GM18909 (cell line): ENCODE results near the gene CCDC43.
"Not testable (repeated sequence)": the region's sequence is repeated elsewhere in the genome, so short reads cannot be mapped to it uniquely, and the experiment has no call there.

Experiments
- ATAC-seq: cut with Tn5 transposase; IDR thresholded peaks from one replicate; pipeline ENCODE4 v1.9.1; 2021; ENCODE audit warnings: mild to moderate bottlenecking; ENCODE audit not compliant: unreplicated experiment, poor library complexity

CCDC43 gene, protein sequence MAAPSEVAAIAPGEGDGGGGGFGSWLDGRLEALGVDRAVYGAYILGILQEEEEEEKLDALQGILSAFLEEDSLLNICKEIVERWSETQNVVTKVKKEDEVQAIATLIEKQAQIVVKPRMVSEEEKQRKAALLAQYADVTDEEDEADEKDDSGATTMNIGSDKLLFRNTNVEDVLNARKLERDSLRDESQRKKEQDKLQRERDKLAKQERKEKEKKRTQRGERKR

DNA sequence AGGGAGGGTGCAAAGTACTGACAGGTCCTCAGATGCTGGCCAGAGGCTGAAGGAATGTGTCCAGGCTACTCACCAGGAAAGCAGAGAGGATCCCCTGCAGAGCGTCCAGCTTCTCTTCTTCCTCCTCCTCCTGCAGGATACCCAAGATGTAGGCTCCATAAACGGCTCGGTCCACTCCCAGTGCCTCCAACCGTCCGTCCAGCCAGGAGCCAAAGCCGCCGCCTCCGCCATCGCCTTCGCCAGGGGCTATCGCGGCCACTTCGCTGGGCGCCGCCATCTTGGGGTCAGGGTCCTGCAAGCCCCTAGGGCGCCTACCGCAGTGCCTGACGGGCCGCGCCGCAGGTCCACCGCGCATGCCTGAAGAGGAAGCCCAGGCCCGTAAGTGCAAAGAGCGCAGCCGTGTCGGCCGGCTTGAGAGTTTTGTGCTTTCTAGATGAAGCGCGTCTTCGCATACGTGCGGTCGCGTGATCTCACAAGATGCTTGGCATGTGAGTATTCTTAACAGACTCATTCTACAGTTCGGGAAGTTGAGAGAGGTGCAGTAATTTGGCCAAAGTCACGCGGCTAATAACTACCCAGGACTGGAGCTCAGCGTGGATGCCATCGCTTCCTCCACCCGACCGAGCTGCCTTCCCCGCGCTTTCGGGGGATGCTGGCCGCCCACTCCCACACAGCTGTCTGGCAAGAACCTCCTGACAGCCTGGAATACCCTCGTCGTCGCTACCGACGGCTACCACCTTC lies at the start of gene CCDC43:
Gene CCDC43 (minus strand): TSS at position 300 of the 741 bp plus-strand sequence. CDS start 23 bp downstream, at position 277.
- peak; percentile 81 for ATAC-seq

DNA sequence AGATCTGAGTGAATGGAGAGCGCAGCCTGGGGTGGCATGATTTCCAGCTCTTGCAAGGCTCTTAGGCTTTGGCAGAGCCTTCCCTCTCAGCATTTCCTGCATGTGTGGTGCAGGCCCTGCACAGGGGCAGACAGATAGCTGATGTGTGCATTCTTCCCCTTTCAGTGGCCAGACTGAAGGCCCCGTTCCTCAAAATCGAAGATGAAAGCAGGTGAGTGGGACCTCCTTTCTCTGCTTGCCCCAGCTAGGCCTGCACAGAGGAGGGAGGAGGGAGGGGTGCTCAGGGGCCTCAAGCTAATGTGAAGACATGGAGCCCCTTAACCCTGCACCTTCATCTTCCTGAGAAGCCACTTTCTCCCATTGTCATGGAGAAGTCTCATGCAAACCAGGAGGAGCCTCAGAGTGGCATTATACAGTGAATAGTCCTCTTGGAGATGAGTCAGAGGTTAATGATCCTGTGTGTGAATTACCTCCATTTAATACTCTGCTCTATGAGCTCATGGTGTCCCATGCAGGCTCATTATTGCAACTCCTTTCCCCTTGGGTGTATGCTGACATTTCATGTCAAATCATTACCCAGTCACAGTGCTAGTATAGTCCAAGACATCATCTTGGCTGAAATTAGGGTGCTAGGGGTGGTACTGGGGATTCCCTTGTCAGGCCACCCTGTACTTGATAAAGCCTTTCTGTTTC lies 48.8 kb upstream of the CCDC43 start:
- no peak for ATAC-seq

- no peak for ATAC-seq
These were observed 47.1 kb upstream of the CCDC43 start for GRCh38 chr17:44736551-44737240.

GRCh38 chr17:44734272-44734671 lies 44.7 kb upstream of the CCDC43 start:
- no peak for ATAC-seq

DNA sequence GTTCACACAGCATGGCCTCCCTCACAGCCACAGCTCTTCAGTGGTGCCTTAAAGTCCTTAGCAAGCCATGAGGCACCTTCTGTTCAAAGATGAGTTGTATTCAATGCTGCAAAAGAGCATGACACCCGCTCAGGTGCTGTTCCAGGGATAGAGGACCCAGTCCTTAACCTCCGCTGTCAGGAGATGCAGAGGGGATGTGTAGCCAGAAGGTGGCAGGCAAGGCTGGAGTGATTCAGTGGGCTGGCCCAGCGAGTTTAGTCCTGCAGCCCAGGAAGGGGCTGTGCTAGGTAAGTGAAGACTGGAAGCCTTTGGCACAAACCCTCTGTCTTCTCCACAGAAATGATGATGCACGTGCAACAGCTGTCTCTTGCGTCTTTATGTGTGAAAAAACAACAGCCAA lies 44.2 kb upstream of the CCDC43 start:
- no peak for ATAC-seq

- not testable (repeated sequence) for ATAC-seq
These were observed 36.5 kb upstream of the CCDC43 start for GRCh38 chr17:44726121-44726520.

- no peak for ATAC-seq
These were observed 32.7 kb upstream of the CCDC43 start for GRCh38 chr17:44722254-44722653.

DNA sequence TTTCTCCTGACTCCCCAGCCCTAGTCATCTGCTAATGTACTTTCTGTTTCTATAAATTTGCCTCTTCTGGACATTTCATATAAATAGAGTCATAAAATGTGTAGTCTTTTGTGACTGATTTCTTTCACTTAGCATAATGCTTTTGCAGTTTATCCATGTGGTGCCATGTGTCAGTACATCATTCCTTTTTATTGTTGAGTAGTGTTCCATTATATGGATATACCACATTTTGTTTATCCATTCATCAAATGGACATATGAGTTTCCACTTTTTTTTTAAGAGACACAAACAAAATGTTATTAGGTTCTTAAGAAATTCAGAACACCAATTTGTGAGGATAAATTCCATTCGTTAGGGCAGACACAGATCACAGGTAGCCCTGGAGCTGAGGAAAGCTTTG lies 29.9 kb upstream of the CCDC43 start:
- no peak for ATAC-seq

DNA sequence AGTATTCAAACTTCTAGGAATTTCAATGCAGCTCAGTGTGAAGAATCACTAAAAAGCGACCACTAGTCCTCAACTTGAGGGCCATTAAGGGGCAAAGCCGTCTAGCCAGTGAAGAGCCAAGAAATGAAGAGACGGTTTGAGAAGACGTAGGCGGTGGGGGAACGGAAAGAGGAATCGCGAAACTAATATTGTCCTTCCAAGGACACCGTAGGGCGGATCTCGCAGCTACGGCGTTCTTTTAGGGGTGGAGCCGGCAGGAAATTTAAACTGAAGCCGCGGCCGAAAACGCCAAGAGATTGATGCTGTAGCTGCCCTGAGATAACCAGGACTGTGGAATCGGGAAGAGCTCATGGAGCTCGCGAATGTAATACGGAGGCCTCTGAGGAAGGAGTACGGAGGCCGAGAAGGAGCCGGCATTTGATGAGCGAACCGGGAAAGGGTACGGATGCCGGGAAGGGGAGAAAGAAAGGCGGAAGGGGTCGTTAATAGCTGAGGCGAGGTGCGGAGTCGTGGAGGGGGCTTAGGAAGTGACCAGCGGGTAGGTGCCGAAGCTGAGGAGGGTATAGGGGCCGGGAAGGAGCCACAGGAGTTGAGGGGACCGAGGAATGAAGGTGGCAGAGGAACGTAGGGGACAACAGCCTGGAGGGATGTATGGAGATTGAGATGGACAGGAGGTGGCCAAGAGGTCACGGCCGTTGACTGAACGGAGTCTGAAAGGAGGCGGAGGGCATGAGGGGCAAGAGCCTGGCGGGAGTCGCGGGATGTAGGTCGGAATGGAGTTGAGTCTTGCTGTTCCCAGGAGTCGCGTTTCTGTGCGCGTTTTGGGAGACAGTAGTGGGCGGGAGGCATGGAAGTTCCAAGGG lies 19.1 kb upstream of the CCDC43 start, which contains the start of gene DBF4B:
Gene DBF4B (plus strand): TSS at position 265 of the 863 bp plus-strand sequence. CDS start 156 bp downstream, at position 421.
- ATAC-seq, result peak; percentile 54

DNA sequence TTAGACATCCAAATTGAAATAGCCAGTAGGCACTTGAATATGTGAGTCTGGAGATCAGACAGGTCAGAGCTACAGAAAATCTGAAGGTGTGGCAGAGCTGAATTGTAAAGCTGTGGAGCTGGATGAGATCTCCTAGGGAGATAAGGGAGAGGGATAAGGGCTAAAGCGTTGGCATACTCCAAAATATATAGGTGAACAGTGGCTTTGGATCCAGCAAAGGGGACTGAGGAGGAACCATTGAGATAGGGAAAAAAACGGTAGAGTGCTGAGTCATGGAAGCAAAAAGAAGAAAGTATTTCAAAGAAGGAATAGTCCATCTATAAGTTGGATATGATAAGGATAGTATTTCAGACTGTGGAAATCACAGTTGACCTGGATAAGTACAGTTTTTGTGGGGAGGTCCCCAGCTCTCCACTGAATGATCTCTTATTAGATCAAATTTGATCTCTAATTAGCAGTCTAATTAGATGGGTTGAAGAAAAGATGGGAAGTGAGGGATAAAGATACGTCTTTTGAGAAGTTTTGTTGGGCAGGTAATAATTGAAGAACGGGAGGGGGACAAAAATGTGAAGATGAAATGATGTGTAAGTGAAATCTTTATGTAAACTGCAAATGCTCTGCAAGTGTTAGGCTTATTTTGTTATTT lies 18.3 kb upstream of the CCDC43 start:
- no peak for ATAC-seq

GRCh38 chr17:44700288-44700687 lies 10.7 kb upstream of the CCDC43 start:
- ATAC-seq, result not testable (repeated sequence)

DNA sequence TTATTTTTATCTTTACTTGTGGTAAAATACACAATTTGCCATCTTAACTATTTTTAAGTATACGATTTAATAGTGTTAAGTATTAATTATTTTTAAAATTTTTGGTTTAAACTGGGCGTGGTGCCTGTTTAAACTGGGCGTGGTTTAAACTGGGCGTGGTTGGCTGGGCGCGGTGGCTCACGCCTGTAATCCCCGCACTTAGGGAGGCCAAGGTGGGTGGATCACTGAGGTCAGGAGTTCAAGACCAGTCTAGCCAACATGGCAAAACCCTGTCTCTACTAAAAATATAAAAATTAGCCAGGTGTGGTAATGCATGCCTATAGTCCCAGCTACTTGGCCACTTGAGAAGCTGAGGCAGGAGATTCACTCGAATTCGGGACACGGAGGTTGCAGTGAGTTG lies 4.0 kb upstream of the CCDC43 start:
- no peak for ATAC-seq

- not testable (repeated sequence) for ATAC-seq
These were observed 1.2 kb upstream of the CCDC43 start for GRCh38 chr17:44690746-44691306.

DNA sequence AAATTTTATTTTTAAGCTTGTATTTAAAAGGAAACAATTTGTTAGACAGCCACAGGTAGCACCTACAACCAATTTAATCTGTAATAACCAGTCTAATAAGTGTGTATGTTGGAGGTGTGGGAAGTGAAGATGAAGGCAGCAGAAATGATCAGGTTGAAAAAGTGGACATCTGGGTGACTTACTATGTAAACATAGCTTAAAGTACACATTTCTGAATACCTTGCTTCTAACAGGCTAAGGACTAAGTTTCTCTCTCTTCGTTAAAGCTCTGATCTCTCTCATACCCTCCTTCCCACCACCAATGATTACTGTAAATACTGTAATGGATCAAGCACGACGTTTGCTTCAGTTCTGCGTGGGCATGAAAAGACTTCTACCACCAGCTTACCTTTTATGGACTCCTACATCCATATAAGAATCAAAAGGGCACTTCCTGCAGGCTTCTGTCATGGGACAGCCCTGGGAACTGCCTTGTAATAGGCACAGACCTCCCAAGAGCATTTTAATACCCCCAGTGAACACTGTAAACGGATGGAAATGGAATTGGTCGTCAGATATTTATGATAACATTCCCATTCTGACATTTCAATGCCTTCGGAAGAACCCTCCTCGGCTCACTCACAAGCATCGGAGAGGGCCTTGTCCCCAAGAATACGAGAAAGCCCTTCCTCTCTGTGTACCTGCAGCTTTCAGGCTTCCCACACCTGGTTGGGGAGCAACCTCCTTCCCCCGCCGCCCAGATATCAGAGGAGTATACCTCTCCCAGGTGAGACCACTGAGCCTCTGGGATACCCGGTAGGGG lies 700 bp downstream of the CCDC43 start:
- ATAC-seq, result no peak

DNA sequence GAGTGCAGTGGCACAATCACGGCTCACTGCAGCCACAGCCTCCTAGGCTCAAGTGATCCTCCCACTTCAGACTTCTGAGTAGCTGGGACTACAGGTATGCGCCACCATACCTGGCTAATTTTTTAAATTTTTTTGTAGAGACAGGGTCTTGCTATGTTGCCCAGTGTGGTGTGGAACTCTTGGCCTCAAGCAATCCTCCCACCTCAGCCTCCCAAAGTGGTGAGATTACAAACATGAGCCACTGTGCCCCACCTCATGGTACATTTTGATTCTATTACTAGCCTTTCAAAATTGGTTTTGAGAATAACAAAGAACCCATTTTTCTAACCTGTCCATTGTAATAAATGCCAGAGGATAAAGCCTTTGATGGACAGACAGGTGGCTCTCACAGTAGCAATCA lies 1.4 kb downstream of the CCDC43 start:
- no peak for ATAC-seq

- ATAC-seq, result no peak
These were observed 1.8 kb downstream of the CCDC43 start for GRCh38 chr17:44687756-44688155.

DNA sequence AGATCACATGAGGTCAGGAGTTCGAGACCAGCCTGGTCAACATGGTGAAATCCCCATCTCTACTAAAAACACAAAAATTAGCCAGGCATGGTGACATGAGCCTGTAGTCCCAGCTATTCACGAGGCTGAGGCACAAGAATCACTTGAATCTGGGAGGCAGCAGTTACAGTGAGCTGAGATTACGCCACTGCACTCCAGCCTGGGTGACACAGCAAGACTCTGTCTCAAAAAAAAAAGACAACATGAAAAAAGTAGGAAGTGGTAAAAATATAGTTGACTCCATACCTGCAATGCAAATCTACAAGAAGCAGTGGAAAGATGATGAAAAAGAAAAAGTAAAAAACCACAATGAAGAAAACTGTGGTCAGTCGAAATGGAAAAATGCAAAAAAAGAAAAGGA lies 6.3 kb downstream of the CCDC43 start:
- not testable (repeated sequence) for ATAC-seq

DNA sequence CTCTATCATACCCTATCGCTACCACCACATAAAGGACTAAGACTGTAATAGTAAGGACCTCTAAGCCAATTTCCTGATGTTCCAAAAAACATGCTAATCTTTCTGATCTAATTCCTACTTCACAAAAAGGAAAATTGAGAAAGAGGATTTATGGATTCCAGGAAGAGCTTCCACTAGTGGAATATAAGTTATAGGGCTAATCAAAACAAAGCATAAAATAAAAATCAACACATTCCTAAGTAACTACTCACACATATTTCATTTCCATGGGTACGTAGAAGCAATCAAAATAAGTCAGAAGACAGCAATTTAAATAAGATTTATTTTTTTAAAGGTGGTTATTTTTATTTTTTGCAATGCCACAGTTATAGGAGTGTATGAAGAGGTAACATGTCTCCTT lies 12.4 kb downstream of the CCDC43 start:
- no peak for ATAC-seq
